NB4 (cell line): ENCODE measurements around the gene ARRDC4.

Experiments used
- CTCF ChIP-seq: IDR thresholded peaks from one replicate; pipeline ENCODE4 v1.5.1; 2012; ENCODE audit warnings: low read depth, low read length
- MAX ChIP-seq: IDR thresholded peaks from 2 replicates; pipeline ENCODE4 v1.6.1; 2011; ENCODE audit warnings: low read depth, low read length

DNA sequence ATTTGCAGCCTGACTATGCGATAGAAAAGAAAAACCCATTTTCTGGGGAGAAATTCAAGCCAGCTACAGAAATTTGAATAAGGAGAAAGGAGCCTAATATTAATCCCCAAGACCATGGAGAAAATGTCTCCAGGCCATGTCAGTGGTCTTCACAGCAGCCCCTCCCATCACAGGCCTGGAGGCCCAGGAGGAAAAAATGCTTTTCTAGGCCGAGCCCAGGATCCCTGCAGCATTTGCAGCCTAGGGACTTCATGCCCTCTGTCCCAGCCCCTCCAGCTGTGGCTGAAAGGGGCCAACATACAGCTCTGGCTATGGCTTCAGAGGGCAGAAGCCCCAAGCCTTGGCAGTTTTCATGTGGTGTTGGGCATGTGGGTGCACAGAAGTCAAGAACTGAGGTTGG, 26.3 kb downstream of the ARRDC4 start:
- TF ChIP-seq CTCF, result no peak
- TF ChIP-seq MAX, result no peak
